ENCODE measurements around the gene NPPB. TPM values are rescaled to one million over a fixed set of nuclear protein-coding genes. Genes with fewer than 3 reads are reported as not detected.

NPPB gene
- total RNA-seq, 2 experiments from 2014 or later = not detected

GRCh38 chr1:11878891-11879190 is 20.1 kb upstream of the NPPB start:
- Mint-ChIP-seq H3K27me3 (peaks cover 11% of the 10 kb centered on the region), H3K4me3 (no peak overlapping the region), H3K9me3 (no peaks in the 10 kb centered on the region), H3K4me1 (peaks cover 5% of the 10 kb centered on the region), H3K36me3 (no peaks in the 10 kb centered on the region), H3K27ac (no peak overlapping the region)
- ATAC-seq (ENCODE audit: low read depth) (no peak), DNase-seq (no peak)
- POLR2A ChIA-PET = interaction anchor here (1.9 kb wide), 1 partner anchor 29 kb away, joined by 5 read pairs; no protein-coding TSS in a partner anchor

- peaks cover 14% of the 10 kb centered on the region for H3K27me3 Mint-ChIP-seq
- H3K36me3 Mint-ChIP-seq = no peaks in the 10 kb centered on the region
- no peak overlapping the region for H3K27ac Mint-ChIP-seq
- POLR2A ChIA-PET = interaction anchor here (1.9 kb wide), 1 partner anchor 30 kb away, joined by 5 read pairs; no protein-coding TSS in a partner anchor
- H3K4me3 Mint-ChIP-seq = no peak overlapping the region
- H3K4me1 Mint-ChIP-seq = peaks cover 5% of the 10 kb centered on the region
- ATAC-seq (ENCODE audit: low read depth) (no peak), DNase-seq (no peak)
- H3K9me3 Mint-ChIP-seq = no peaks in the 10 kb centered on the region
Observed at GRCh38 chr1:11878081-11878890, 19.5 kb upstream of the NPPB start.

DNA sequence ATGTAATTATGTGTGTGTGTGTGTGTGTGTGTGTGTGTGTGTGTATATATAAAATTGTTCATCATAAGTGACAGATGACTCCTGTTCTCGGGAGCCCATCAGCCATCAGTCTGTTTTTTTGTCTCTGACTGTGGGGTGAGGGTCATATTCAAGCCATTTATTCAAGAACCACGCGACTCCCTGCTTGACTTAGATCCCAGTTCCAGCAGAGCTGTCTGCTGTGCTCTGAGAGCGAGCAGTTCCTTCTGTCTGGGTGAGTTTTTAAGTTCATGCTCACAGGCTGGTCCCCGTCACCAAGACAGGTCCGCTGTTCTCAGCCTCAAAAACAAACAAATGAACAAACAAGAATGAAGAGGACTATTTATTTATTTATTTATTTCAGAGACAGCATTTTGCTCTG is 18.3 kb upstream of the NPPB start:
- Mint-ChIP-seq H3K4me3 (no peak overlapping the region), H3K4me1 (no peaks in the 10 kb centered on the region), H3K27me3 (peaks cover 19% of the 10 kb centered on the region), H3K9me3 (no peaks in the 10 kb centered on the region), H3K36me3 (no peaks in the 10 kb centered on the region), H3K27ac (no peak overlapping the region)
- ATAC-seq (ENCODE audit: low read depth) (no peak), DNase-seq (no peak)
- POLR2A ChIA-PET = no interaction called here

DNA sequence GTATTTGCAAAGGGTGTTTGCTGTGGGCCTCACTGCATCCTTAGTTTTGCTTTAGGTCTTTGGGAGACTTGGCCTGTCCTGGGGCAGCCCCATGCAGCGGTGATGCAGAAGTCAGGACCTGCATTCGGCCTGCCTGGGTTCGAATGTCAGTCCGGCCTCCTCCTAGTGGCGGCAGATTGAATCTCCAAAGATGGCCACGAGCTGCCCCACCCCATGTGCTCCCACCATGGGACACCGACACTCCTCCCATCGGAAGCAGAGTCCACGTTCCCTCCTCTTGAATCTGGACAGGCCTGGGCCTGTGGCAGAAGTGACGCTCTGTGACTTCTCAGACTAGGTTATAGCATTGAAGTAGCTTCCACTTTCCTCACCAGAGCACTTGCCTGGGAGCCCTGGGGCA is 16.3 kb upstream of the NPPB start:
- no peaks in the 10 kb centered on the region for H3K36me3 Mint-ChIP-seq
- POLR2A ChIA-PET = interaction anchor here (0.7 kb wide), 1 partner anchor 1014 kb away, joined by 3 read pairs; no protein-coding TSS in a partner anchor
- DNase-seq = no peak
- H3K9me3 Mint-ChIP-seq = no peaks in the 10 kb centered on the region
- H3K27me3 Mint-ChIP-seq = peaks cover 27% of the 10 kb centered on the region
- H3K27ac Mint-ChIP-seq = no peak overlapping the region
- H3K4me1 Mint-ChIP-seq = no peaks in the 10 kb centered on the region
- H3K4me3 Mint-ChIP-seq = no peak overlapping the region
- no peak for ATAC-seq (ENCODE audit: low read depth)

GRCh38 chr1:11874624-11875023 is 15.9 kb upstream of the NPPB start:
- H3K27ac Mint-ChIP-seq = no peak overlapping the region
- peaks cover 27% of the 10 kb centered on the region for H3K27me3 Mint-ChIP-seq
- ATAC-seq (ENCODE audit: low read depth) = no peak
- no peaks in the 10 kb centered on the region for H3K36me3 Mint-ChIP-seq
- H3K9me3 Mint-ChIP-seq = no peaks in the 10 kb centered on the region
- no peak for DNase-seq
- H3K4me1 Mint-ChIP-seq = no peaks in the 10 kb centered on the region
- POLR2A ChIA-PET = no interaction called here
- H3K4me3 Mint-ChIP-seq = no peak overlapping the region

GRCh38 chr1:11874258-11874562 is 15.5 kb upstream of the NPPB start:
- ATAC-seq (ENCODE audit: low read depth) = no peak
- no peaks in the 10 kb centered on the region for H3K4me1 Mint-ChIP-seq
- no peak overlapping the region for H3K4me3 Mint-ChIP-seq
- POLR2A ChIA-PET = no interaction called here
- no peaks in the 10 kb centered on the region for H3K9me3 Mint-ChIP-seq
- H3K36me3 Mint-ChIP-seq = no peaks in the 10 kb centered on the region
- DNase-seq = no peak
- H3K27ac Mint-ChIP-seq = no peak overlapping the region
- peaks cover 27% of the 10 kb centered on the region for H3K27me3 Mint-ChIP-seq

GRCh38 chr1:11873395-11874257 is 14.9 kb upstream of the NPPB start:
- H3K4me3 Mint-ChIP-seq = no peak overlapping the region
- DNase-seq (no peak), ATAC-seq (ENCODE audit: low read depth) (no peak)
- no peaks in the 10 kb centered on the region for H3K36me3 Mint-ChIP-seq
- no peaks in the 10 kb centered on the region for H3K4me1 Mint-ChIP-seq
- H3K27me3 Mint-ChIP-seq = peaks cover 26% of the 10 kb centered on the region
- no peaks in the 10 kb centered on the region for H3K9me3 Mint-ChIP-seq
- POLR2A ChIA-PET = interaction anchor here (0.6 to 1.3 kb wide), 2 partner anchors 35 to 53 kb away, joined by 3 to 4 read pairs; partner anchors contain the start of gene KIAA2013
- H3K27ac Mint-ChIP-seq = no peak overlapping the region

- no peak for ATAC-seq (ENCODE audit: low read depth)
- POLR2A ChIA-PET = interaction anchor here (0.6 to 1.3 kb wide), 2 partner anchors 36 to 54 kb away, joined by 3 to 4 read pairs; partner anchors contain the start of gene KIAA2013
- peaks cover 29% of the 10 kb centered on the region for H3K27me3 Mint-ChIP-seq
- H3K4me3 Mint-ChIP-seq = no peak overlapping the region
- no peaks in the 10 kb centered on the region for H3K36me3 Mint-ChIP-seq
- no peaks in the 10 kb centered on the region for H3K4me1 Mint-ChIP-seq
- H3K9me3 Mint-ChIP-seq = no peaks in the 10 kb centered on the region
- H3K27ac Mint-ChIP-seq = no peak overlapping the region
- DNase-seq = no peak
Observed at GRCh38 chr1:11872545-11872944, 13.8 kb upstream of the NPPB start.

- Mint-ChIP-seq H3K36me3 (no peaks in the 10 kb centered on the region), H3K4me1 (no peaks in the 10 kb centered on the region), H3K27me3 (peaks cover 34% of the 10 kb centered on the region), H3K27ac (no peak overlapping the region), H3K9me3 (no peaks in the 10 kb centered on the region), H3K4me3 (no peak overlapping the region)
- ATAC-seq (ENCODE audit: low read depth) (no peak), DNase-seq (no peak)
- POLR2A ChIA-PET = interaction anchor here (1.5 kb wide), 1 partner anchor 40 kb away, joined by 5 read pairs; no protein-coding TSS in a partner anchor
Observed at GRCh38 chr1:11869650-11870207, 11.0 kb upstream of the NPPB start.

DNA sequence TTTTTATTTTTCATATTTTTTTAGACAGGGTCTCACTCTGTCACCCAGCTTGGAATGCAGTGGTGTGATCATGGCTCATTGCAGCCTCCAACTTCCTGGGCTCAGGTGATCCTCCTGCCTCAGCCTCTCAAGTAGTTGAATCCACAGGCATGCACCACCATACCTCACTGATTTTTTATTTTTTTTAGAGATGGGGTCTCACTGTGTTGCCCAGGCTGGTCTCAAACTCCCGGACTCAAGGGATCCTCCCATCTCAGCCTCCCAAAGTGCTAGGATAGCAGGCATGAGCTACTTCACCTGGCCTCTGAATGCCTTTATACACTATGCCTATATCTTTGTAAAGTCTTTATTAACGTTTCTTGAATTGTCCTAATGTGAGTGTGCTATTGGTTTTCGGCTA is 10.4 kb upstream of the NPPB start:
- POLR2A ChIA-PET = no interaction called here

DNA sequence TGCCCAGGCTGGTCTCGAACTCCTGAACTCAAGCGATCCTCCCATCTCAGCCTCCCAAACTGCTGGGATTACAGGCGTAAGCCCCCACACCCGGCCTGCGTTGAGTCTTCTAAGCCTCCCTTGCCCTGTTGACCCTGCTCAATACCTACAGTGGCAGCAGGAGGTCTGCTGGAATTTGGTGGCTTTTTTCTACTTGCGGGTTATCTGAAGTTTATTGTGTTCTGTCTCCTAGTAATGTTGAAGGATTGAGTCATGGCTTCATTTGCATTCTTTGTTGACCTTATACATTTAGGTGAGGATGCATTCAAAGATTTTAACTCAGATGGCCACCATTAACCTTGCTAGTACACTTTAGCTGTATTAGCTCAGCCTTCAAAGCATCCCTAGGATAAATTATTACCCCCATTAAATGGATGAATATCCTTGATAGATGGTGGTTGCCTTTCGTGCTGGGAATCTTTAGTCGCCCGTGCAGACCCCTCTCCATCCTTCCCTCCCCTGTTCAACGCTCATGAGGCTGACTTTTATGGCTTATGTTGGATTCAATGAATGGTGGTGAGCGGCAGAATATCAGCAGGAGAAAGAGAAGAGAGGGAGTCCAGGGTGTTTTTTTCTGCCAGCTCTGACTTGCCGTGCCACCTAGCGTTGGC is 9.7 kb upstream of the NPPB start:
- Mint-ChIP-seq H3K4me1 (no peaks in the 10 kb centered on the region), H3K27ac (no peak overlapping the region), H3K36me3 (no peaks in the 10 kb centered on the region), H3K9me3 (no peaks in the 10 kb centered on the region), H3K27me3 (peaks cover 35% of the 10 kb centered on the region), H3K4me3 (no peak overlapping the region)
- DNase-seq = no peak
- ATAC-seq (ENCODE audit: low read depth) = no peak
- POLR2A ChIA-PET = no interaction called here

More for the DNA sequence above, 10.4 kb upstream of the NPPB start:
- H3K27ac Mint-ChIP-seq = no peak overlapping the region
- H3K9me3 Mint-ChIP-seq = no peaks in the 10 kb centered on the region
- DNase-seq (no peak), ATAC-seq (ENCODE audit: low read depth) (no peak)
- H3K4me1 Mint-ChIP-seq = no peaks in the 10 kb centered on the region
- no peak overlapping the region for H3K4me3 Mint-ChIP-seq
- peaks cover 36% of the 10 kb centered on the region for H3K27me3 Mint-ChIP-seq
- no peaks in the 10 kb centered on the region for H3K36me3 Mint-ChIP-seq

DNA sequence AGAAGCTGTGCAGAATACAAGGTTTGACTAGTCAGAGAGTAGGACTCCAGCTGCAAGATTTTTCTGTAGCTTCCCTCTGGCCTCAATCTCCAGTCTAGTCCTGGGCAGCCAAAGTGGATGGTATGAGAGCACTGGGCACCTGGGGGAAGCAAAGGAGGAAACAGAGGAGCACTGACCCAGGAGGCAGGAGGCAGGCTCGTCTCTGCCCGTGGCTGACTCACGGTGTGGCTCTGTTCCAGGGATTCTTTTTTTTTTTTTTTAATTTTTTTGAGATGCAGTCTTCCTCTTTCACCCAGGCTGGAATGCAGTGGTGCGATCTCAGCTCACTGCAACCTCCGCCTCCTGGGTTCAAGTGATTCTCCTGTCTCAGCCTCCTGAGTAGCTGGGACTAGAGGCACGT is 4.1 kb upstream of the NPPB start:
- Mint-ChIP-seq H3K9me3 (no peaks in the 10 kb centered on the region), H3K27ac (no peak overlapping the region), H3K4me3 (no peak overlapping the region), H3K27me3 (peaks cover 58% of the 10 kb centered on the region), H3K36me3 (no peaks in the 10 kb centered on the region), H3K4me1 (no peaks in the 10 kb centered on the region)
- POLR2A ChIA-PET = no interaction called here
- ATAC-seq (ENCODE audit: low read depth) (no peak), DNase-seq (no peak)

GRCh38 chr1:11860587-11860986 is 1.8 kb upstream of the NPPB start:
- POLR2A ChIA-PET = interaction anchor here (3.6 kb wide), 1 partner anchor 47 kb away, joined by 12 read pairs; no protein-coding TSS in a partner anchor
- peaks cover 71% of the 10 kb centered on the region for H3K27me3 Mint-ChIP-seq
- no peak overlapping the region for H3K27ac Mint-ChIP-seq

More at GRCh38 chr1:11860587-11860986, 1.8 kb upstream of the NPPB start:
- H3K4me3 Mint-ChIP-seq = no peak overlapping the region
- ATAC-seq (ENCODE audit: low read depth) (no peak), DNase-seq (no peak)
- H3K4me1 Mint-ChIP-seq = peaks cover 12% of the 10 kb centered on the region
- no peaks in the 10 kb centered on the region for H3K9me3 Mint-ChIP-seq
- H3K36me3 Mint-ChIP-seq = no peaks in the 10 kb centered on the region
